ENCODE results near the gene CBX8.

Gene CBX8

DNA sequence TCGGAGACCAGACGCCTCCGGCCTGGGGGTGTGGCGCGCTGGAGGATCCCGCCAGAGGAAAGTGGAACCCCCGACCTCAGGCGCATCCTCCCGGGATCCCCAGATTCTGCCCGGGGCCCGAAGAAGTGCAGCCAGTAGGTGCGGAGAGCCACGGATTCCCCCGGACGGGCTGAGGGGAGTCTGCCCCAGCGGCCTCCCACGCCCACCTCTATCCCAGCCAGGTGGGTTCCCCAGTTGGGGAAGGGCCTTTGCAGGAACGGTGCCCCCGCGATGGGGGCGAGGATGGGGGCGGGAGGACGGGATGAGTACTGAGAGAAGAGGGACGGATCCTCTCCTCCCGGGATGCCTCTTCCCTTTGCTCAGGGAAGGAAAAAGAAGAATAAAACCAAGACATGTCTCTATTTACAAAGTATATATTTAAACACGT is 5.1 kb downstream of the CBX8 start:
- H3K4me1 Mint-ChIP-seq, result peaks cover 11 to 29% of the 10 kb centered on the region in 2 donors
- H3K27ac Mint-ChIP-seq, result no peak overlapping the region
- DNase-seq (no peak), ATAC-seq (replicated peaks) (no peak)
- H3K4me3 Mint-ChIP-seq, result no peak overlapping the region
- H3K36me3 Mint-ChIP-seq, result peaks cover 3% of the 10 kb centered on the region in 2 donors
- H3K9me3 Mint-ChIP-seq, result no peaks in the 10 kb centered on the region
- peaks cover 44 to 52% of the 10 kb centered on the region in 2 donors for H3K27me3 Mint-ChIP-seq

- Mint-ChIP-seq H3K4me3 (peak overlapping the region in 1 of 2 donors; percentile 16), H3K27ac (peak overlapping the region; percentile 69), H3K9me3 (no peaks in the 10 kb centered on the region), H3K27me3 (peaks cover 51 to 59% of the 10 kb centered on the region in 2 donors), H3K36me3 (peaks cover 3% of the 10 kb centered on the region in 2 donors), H3K4me1 (peaks cover 6 to 24% of the 10 kb centered on the region in 2 donors)
- ATAC-seq (replicated peaks), result no peak
- DNase-seq, result no peak
Measured at GRCh38 chr17:79790805-79791734, 5.8 kb downstream of the CBX8 start.

DNA sequence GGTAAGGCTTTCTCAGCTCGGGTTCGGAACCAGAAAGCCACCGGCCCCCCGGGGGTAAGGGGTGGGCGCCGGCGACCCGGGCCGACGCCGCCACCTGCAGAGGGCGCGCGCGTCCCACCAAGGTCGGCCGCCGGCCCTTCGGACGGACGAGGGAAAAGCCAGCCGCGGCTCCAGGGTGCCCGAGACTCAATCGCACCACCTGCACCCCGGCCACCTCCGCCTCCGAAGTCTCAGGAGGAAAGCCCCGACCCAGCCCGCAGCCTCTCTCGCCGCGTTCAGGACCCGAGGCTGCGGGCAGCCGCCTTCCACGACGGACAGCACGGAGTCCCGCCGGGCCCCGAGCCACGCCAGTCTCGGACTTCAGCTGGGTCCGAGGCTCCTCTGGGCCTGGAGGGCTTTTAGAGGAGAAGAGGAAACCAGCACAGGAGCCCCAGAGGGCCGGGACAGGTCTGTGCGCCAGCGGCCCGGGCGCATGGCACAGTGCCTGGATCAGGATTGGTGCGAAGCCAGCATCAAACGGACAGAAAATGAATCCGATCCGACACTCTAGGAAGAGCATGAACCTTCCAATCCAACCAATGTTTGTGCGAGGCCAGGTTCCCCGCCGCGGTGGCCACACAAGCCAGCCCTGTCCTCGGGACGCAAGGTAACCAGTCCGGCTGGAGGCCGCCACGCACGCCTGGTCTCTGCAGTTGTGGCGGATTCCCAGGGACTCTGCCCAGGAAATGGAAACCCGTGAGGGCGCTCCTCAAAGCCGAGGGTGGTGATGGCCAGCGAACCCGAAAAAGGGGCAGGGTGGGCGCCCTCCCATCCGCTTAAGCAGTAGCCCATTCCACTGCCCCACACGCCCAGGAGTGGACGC is 6.7 kb downstream of the CBX8 start:
- peaks cover 4 to 19% of the 10 kb centered on the region in 2 donors for H3K4me1 Mint-ChIP-seq
- peaks cover 54 to 68% of the 10 kb centered on the region in 2 donors for H3K27me3 Mint-ChIP-seq
- H3K9me3 Mint-ChIP-seq, result no peaks in the 10 kb centered on the region
- ATAC-seq (replicated peaks), result no peak
- H3K4me3 Mint-ChIP-seq, result peak overlapping the region in 1 of 2 donors; percentile 25
- peaks cover 3% of the 10 kb centered on the region in 2 donors for H3K36me3 Mint-ChIP-seq
- peak overlapping the region; percentile 79 for H3K27ac Mint-ChIP-seq
- DNase-seq, result no peak

DNA sequence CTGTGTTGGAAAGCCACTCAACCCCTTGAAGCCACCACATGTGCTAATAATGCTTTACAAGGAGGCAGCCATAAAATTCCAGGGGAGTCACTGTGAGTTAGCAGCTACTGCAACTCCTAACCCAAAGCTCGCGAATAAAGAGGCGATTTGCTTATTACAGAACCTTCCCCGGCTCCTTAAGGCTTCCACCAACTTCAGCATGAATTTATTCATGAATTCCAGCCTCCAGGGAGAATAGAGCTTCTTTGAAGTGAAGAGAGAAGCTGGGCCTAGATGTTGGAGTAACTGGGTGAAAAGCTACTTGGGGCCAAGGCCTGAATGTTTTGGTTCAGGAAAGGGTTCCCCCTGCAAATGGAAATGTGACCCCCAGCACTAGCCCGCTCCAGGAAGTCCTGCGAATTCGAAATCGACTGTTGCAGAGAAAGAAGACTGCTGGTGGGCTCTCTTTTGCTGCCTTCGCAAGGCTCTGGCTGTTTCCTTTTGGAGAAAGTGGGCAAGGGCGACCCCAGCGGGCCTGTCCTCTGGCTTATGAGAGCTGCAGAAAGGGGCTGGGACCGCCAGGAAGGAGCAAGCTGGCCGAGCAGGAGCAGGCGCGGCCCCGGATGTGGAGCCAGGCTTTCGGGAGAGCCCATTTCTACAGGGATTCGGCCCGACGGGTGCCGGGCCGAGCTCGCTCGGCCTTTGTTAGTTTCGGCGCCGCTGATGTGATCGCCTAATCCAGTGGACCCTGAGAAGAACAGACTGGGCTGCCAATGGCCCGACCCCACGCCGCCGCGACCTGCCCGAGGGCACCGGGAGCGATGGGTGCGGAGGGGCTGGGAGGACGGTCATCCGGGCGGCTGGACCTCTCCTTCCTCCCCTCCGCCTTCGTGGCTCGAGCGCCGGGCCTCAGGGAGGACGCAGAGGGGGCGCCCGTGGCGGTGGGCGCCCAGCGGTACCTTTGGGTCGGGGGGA is 7.6 kb downstream of the CBX8 start:
- Mint-ChIP-seq H3K4me1 (peaks cover 4 to 19% of the 10 kb centered on the region in 2 donors), H3K27ac (peak overlapping the region; percentile 25), H3K9me3 (no peaks in the 10 kb centered on the region), H3K36me3 (peaks cover 3% of the 10 kb centered on the region in 2 donors), H3K27me3 (peaks cover 58 to 71% of the 10 kb centered on the region in 2 donors), H3K4me3 (peak overlapping the region; percentile 50 to 52)
- ATAC-seq (replicated peaks) (no peak), DNase-seq (no peak)

DNA sequence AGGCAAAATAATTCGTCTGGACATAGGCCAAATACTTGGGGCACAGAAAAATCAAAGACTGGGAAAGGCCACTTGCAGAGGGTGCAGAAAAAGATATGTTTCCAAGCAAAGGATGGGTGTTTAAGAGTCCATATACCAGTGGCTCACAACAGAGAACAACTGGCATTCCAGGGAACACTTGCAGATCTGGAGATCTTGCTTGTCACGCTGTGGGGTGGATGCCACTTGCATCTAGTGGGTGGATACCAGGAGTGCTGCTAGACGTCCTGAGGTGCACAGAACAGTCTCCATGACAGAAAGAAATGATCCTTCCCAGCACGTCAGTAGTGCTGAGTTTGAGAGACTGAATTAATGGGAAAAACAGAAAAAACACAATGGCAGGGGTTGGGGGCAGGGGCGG is 8.4 kb downstream of the CBX8 start:
- peak overlapping the region in 1 of 2 donors; percentile 10 for H3K4me3 Mint-ChIP-seq
- no peak overlapping the region for H3K27ac Mint-ChIP-seq
- no peaks in the 10 kb centered on the region for H3K36me3 Mint-ChIP-seq
- peaks cover 4 to 19% of the 10 kb centered on the region in 2 donors for H3K4me1 Mint-ChIP-seq
- H3K9me3 Mint-ChIP-seq, result no peaks in the 10 kb centered on the region
- ATAC-seq (replicated peaks) (no peak), DNase-seq (no peak)
- peaks cover 54 to 79% of the 10 kb centered on the region in 2 donors for H3K27me3 Mint-ChIP-seq

GRCh38 chr17:79786930-79787643 is 9.8 kb downstream of the CBX8 start:
- peaks cover 6 to 20% of the 10 kb centered on the region in 2 donors for H3K4me1 Mint-ChIP-seq
- H3K36me3 Mint-ChIP-seq, result no peaks in the 10 kb centered on the region
- H3K27me3 Mint-ChIP-seq, result peaks cover 62 to 87% of the 10 kb centered on the region in 2 donors
- no peak overlapping the region for H3K27ac Mint-ChIP-seq
- H3K9me3 Mint-ChIP-seq, result no peaks in the 10 kb centered on the region
- ATAC-seq (replicated peaks) (no peak), DNase-seq (no peak)
- H3K4me3 Mint-ChIP-seq, result no peak overlapping the region

- H3K9me3 Mint-ChIP-seq, result no peaks in the 10 kb centered on the region
- DNase-seq (no peak), ATAC-seq (replicated peaks) (no peak)
- H3K4me3 Mint-ChIP-seq, result no peak overlapping the region
- H3K36me3 Mint-ChIP-seq, result no peaks in the 10 kb centered on the region
- peaks cover 70 to 90% of the 10 kb centered on the region in 2 donors for H3K27me3 Mint-ChIP-seq
- peak overlapping the region; percentile 43 for H3K27ac Mint-ChIP-seq
- H3K4me1 Mint-ChIP-seq, result peaks cover 11 to 29% of the 10 kb centered on the region in 2 donors
Measured at GRCh38 chr17:79785900-79786810, 10.7 kb downstream of the CBX8 start.

DNA sequence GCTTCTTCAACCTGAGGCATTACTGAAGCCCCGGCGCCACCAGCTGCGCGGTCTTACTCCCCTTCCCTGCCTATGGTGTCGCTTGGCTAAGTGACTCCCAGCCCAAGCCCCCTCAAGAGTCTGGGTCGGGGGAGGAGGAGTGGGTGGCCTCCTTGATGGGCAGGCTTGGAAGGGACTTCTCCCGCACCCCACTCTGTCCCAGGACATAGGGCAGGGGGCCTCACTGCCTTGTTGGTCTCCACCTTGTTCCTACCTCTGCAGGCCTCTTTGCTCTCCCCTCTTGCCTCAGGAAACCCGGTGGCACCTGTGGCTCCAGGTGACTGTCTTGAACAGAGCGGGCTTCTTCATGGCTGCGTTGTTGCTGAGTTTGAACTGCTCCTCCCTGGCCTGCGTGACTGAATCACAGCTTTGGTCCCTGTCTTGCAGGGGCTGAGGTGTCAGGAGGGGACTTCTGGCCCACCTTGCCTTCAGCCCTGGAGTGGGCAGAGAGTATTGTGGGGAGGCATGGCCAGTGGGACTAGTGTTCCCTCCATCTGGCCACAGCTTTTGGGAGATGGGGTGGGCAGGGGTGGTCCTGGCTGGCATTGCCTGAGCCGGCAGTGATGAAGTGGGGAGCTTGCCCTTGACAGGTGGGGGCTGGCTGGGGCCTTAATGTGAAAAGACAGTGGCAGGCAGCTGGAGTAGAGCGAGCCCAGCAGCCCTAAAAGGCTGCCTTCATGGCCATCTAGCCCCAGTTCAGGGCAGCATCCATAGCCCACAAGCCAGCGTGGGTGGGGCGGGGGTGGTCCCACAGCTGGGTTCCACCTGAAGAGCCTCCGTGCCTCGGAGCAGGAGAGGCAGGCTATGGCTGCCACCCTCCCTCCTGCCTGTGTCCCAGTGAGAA is 11.6 kb downstream of the CBX8 start:
- no peaks in the 10 kb centered on the region for H3K9me3 Mint-ChIP-seq
- peaks cover 70 to 90% of the 10 kb centered on the region in 2 donors for H3K27me3 Mint-ChIP-seq
- H3K4me1 Mint-ChIP-seq, result peaks cover 13 to 23% of the 10 kb centered on the region in 2 donors
- H3K27ac Mint-ChIP-seq, result no peak overlapping the region
- DNase-seq, result no peak
- no peak overlapping the region for H3K4me3 Mint-ChIP-seq
- no peaks in the 10 kb centered on the region for H3K36me3 Mint-ChIP-seq
- no peak for ATAC-seq (replicated peaks)

GRCh38 chr17:79784353-79785016 is 12.4 kb downstream of the CBX8 start:
- peaks cover 75 to 92% of the 10 kb centered on the region in 2 donors for H3K27me3 Mint-ChIP-seq
- no peak for ATAC-seq (replicated peaks)
- H3K4me3 Mint-ChIP-seq, result no peak overlapping the region
- no peak overlapping the region for H3K27ac Mint-ChIP-seq
- H3K4me1 Mint-ChIP-seq, result peaks cover 13 to 25% of the 10 kb centered on the region in 2 donors
- no peaks in the 10 kb centered on the region for H3K36me3 Mint-ChIP-seq
- H3K9me3 Mint-ChIP-seq, result no peaks in the 10 kb centered on the region
- DNase-seq, result no peak

GRCh38 chr17:79783891-79784290 is 13.0 kb downstream of the CBX8 start:
- ATAC-seq (replicated peaks) (no peak), DNase-seq (no peak)
- H3K27ac Mint-ChIP-seq, result no peak overlapping the region
- H3K36me3 Mint-ChIP-seq, result peaks cover 0 to under 1% of the 10 kb centered on the region in 2 donors
- no peaks in the 10 kb centered on the region for H3K9me3 Mint-ChIP-seq
- H3K27me3 Mint-ChIP-seq, result peaks cover 75 to 92% of the 10 kb centered on the region in 2 donors
- H3K4me1 Mint-ChIP-seq, result peaks cover 13 to 24% of the 10 kb centered on the region in 2 donors
- no peak overlapping the region for H3K4me3 Mint-ChIP-seq

Measured in stimulated activated naive B cell treated with anti-CD40 and anti-IgM and Interleukin-4, amounts not matched to agents 10 μg/mL and 1 μg/mL and 100 μg/mL, for 72 hours (primary cell).